ELR (cell line): ENCODE results near the gene MAST4.

Experiments used
- DNase-seq: peaks from one replicate; pipeline ENCODE4 v3.0.0-alpha.2; 2015; ENCODE audit warnings: low read depth

MAST4 gene

GRCh38 chr5:67129768-67130167 is 533.6 kb downstream of the MAST4 start:
- no peak for DNase-seq

GRCh38 chr5:67133217-67133616 is 537.0 kb downstream of the MAST4 start:
- DNase-seq = no peak

GRCh38 chr5:67133776-67134175 is 537.6 kb downstream of the MAST4 start:
- no peak for DNase-seq

GRCh38 chr5:67135381-67135984 is 539.3 kb downstream of the MAST4 start:
- no peak for DNase-seq

- DNase-seq = no peak
Measured at GRCh38 chr5:67139030-67139429, 542.8 kb downstream of the MAST4 start.

GRCh38 chr5:67140413-67140812 is 544.2 kb downstream of the MAST4 start:
- DNase-seq = no peak

- DNase-seq = no peak
Measured at GRCh38 chr5:67141644-67142043, 545.5 kb downstream of the MAST4 start.

GRCh38 chr5:67142816-67143215 is 546.6 kb downstream of the MAST4 start:
- DNase-seq = no peak

- DNase-seq = no peak
Measured at GRCh38 chr5:67143549-67143948, 547.4 kb downstream of the MAST4 start.

- DNase-seq = no peak
Measured at GRCh38 chr5:67144183-67144639, 548.0 kb downstream of the MAST4 start.

GRCh38 chr5:67146574-67146973 is 550.4 kb downstream of the MAST4 start:
- no peak for DNase-seq

- DNase-seq = no peak
Measured at GRCh38 chr5:67146981-67147380, 550.8 kb downstream of the MAST4 start.

- DNase-seq = peak; percentile 32
Measured at GRCh38 chr5:67147760-67148159, 551.6 kb downstream of the MAST4 start.

- no peak for DNase-seq
Measured at GRCh38 chr5:67149057-67149950, 553.1 kb downstream of the MAST4 start.

- DNase-seq = peak; percentile 38
Measured at GRCh38 chr5:67149951-67150523, 553.8 kb downstream of the MAST4 start.

GRCh38 chr5:67152400-67152799 is 556.2 kb downstream of the MAST4 start:
- DNase-seq = no peak

- DNase-seq = no peak
Measured at GRCh38 chr5:67153292-67153691, 557.1 kb downstream of the MAST4 start.

GRCh38 chr5:67154556-67155206 is 558.5 kb downstream of the MAST4 start:
- no peak for DNase-seq

GRCh38 chr5:67156976-67157583 is 560.9 kb downstream of the MAST4 start:
- peak; percentile 55 for DNase-seq

GRCh38 chr5:67160272-67160671 is 564.1 kb downstream of the MAST4 start:
- DNase-seq = no peak

GRCh38 chr5:67160985-67161384 is 564.8 kb downstream of the MAST4 start:
- DNase-seq = peak; percentile 10

GRCh38 chr5:67161767-67162166 is 565.6 kb downstream of the MAST4 start:
- DNase-seq = no peak
